GM10847 (cell line): Measurements from ENCODE around the gene DNMT3A.
A peak's percentile ranks its signal among the peaks of the same experiment; 100 is the strongest.

Experiments
- POLR2A ChIP-seq: IDR thresholded peaks from 2 replicates; pipeline ENCODE4 v1.6.1; 2011; ENCODE audit not compliant: insufficient read length; ENCODE audit errors: extremely low read depth

The DNMT3A gene

GRCh38 chr2:25341753-25342371, at the start of gene DNMT3A:
DNMT3A (minus strand) TSS chr2:25341925; CDS start chr2:25313984, 27,941 bp downstream.
- TF ChIP-seq POLR2A: peak; percentile 18

GRCh38 chr2:25389161-25389560, 47.4 kb upstream of the DNMT3A start:
- no peak for TF ChIP-seq POLR2A

- no peak for TF ChIP-seq POLR2A
Measured at GRCh38 chr2:25388491-25388890, 46.8 kb upstream of the DNMT3A start.

GRCh38 chr2:25387876-25388449, 46.2 kb upstream of the DNMT3A start:
- no peak for TF ChIP-seq POLR2A

- no peak for TF ChIP-seq POLR2A
Measured at GRCh38 chr2:25386971-25387875, 45.5 kb upstream of the DNMT3A start.

GRCh38 chr2:25385910-25386309, 44.2 kb upstream of the DNMT3A start:
- TF ChIP-seq POLR2A: no peak

- TF ChIP-seq POLR2A: no peak
Measured at GRCh38 chr2:25383806-25384205, 42.1 kb upstream of the DNMT3A start.

- TF ChIP-seq POLR2A: no peak
Measured at GRCh38 chr2:25381502-25381901, 39.8 kb upstream of the DNMT3A start.

- no peak for TF ChIP-seq POLR2A
Measured at GRCh38 chr2:25380586-25381375, 39.1 kb upstream of the DNMT3A start.

GRCh38 chr2:25380023-25380422, 38.3 kb upstream of the DNMT3A start:
- no peak for TF ChIP-seq POLR2A

GRCh38 chr2:25379535-25379934, 37.8 kb upstream of the DNMT3A start:
- no peak for TF ChIP-seq POLR2A

GRCh38 chr2:25378731-25379490, 37.2 kb upstream of the DNMT3A start:
- TF ChIP-seq POLR2A: no peak

GRCh38 chr2:25377822-25378421, 36.2 kb upstream of the DNMT3A start:
- TF ChIP-seq POLR2A: no peak
